NCI-H510A treated with DMSO at 0.1 percent for 48 hours (cell line): Measurements from ENCODE around the gene HOXA2.

ENCODE experiments used
- DNase-seq: peaks from one replicate; lab custom pipeline; 2025; lab: John Stamatoyannopoulos, UW

HOXA2 gene

GRCh38 chr7:27098578-27099451, 3.7 kb downstream of the HOXA2 start:
- no peak for DNase-seq

- DNase-seq = no peak
These were observed 4.6 kb downstream of the HOXA2 start for GRCh38 chr7:27097686-27098577.

GRCh38 chr7:27096768-27097514, 5.5 kb downstream of the HOXA2 start:
- DNase-seq = peak; percentile 28

- DNase-seq = peak; percentile 82
These were observed 6.4 kb downstream of the HOXA2 start, which contains the start of gene HOXA1 for GRCh38 chr7:27095897-27096767. HOXA1 (minus strand) TSS chr7:27096000; CDS start chr7:27095912, 88 bp downstream.

- DNase-seq = no peak
These were observed 7.2 kb downstream of the HOXA2 start for GRCh38 chr7:27095050-27095896.

GRCh38 chr7:27094304-27095049, 8.0 kb downstream of the HOXA2 start:
- DNase-seq = no peak

GRCh38 chr7:27093184-27093895, 9.1 kb downstream of the HOXA2 start:
- DNase-seq = no peak

GRCh38 chr7:27092819-27093110, 9.7 kb downstream of the HOXA2 start:
- no peak for DNase-seq

GRCh38 chr7:27091941-27092818, 10.3 kb downstream of the HOXA2 start:
- peak; percentile 30 for DNase-seq

GRCh38 chr7:27091105-27091504, 11.4 kb downstream of the HOXA2 start:
- peak; percentile 90 for DNase-seq

GRCh38 chr7:27088002-27088922, 14.2 kb downstream of the HOXA2 start:
- DNase-seq = no peak

GRCh38 chr7:27083646-27084045, 18.8 kb downstream of the HOXA2 start:
- DNase-seq = peak; percentile 29

- DNase-seq = no peak
These were observed 20.3 kb downstream of the HOXA2 start for GRCh38 chr7:27082171-27082570.

- no peak for DNase-seq
These were observed 21.5 kb downstream of the HOXA2 start for GRCh38 chr7:27080844-27081436.

- no peak for DNase-seq
These were observed 23.1 kb downstream of the HOXA2 start for GRCh38 chr7:27079234-27079975.
